Activated CD8-positive, alpha-beta T cell treated with anti-CD3 and anti-CD28 coated beads for 36 hours (primary cell): ENCODE data around the gene AOAH. TPM values are rescaled to one million over a fixed set of nuclear protein-coding genes. Genes with fewer than 3 reads are reported as not detected.

Source experiments
- ATAC-seq: fragments of 200-7000 bp; cut with Tn5 transposase; one replicate; pipeline ENCODE4 v1.10.0; 2021; ENCODE audit warnings: mild to moderate bottlenecking, moderate library complexity
- CTCF ChIA-PET: fragments of 350-600 bp; sonication (Branson Sonifier 250); formaldehyde crosslinking; loops from one replicate; lab custom pipeline; 2021; ENCODE audit warnings: antibody characterized with exemption; lab: Charles Lee
- POLR2A ChIA-PET: fragments of 350-600 bp; sonication (Branson Sonifier 250); formaldehyde crosslinking; loops from one replicate; lab custom pipeline; 2021; ENCODE audit warnings: antibody characterized with exemption; lab: Charles Lee
- DNase-seq: peaks from one replicate; pipeline ENCODE4 v3.0.0-alpha.2; 2020
- H3K27ac Mint-ChIP-seq: one replicate; pipeline ENCODE4 v1.8.0; 2021; ENCODE audit warnings: mild to moderate bottlenecking, mixed read lengths
- H3K27me3 Mint-ChIP-seq: one replicate; pipeline ENCODE4 v1.8.0; 2021; ENCODE audit warnings: mixed read lengths
- H3K36me3 Mint-ChIP-seq: one replicate; pipeline ENCODE4 v1.8.0; 2021; ENCODE audit warnings: low read depth, mixed read lengths
- H3K4me1 Mint-ChIP-seq: one replicate; pipeline ENCODE4 v1.8.0; 2021; ENCODE audit warnings: low read depth, mixed read lengths
- H3K4me3 Mint-ChIP-seq: one replicate; pipeline ENCODE4 v1.8.0; 2021; ENCODE audit warnings: mild to moderate bottlenecking, moderate library complexity, mixed read lengths
- H3K9me3 Mint-ChIP-seq: one replicate; pipeline ENCODE4 v1.8.0; 2021; ENCODE audit warnings: mixed read lengths
- intact Hi-C: fragments of 100-400 bp; cut with micrococcal nuclease; formaldehyde crosslinking; loops from one replicate; pipeline ENCODE4 v1.10.0; 2022
- total RNA-seq, 2 experiments: library from RNA; stranded (reverse); gene quantifications; one replicate each; pipeline ENCODE4 v1.2.3, GENCODE V29; 2021
- TF ChIP-seq, protein P1 (sequence below): fragments of 200-600 bp; IDR thresholded peaks from one replicate; pipeline ENCODE4 v1.8.0; 2022; ENCODE audit warnings: antibody characterized with exemption, mild to moderate bottlenecking

AOAH gene
- total RNA-seq, 2 experiments from 2014 or later, result 10.4 to 17.1 TPM

DNA sequence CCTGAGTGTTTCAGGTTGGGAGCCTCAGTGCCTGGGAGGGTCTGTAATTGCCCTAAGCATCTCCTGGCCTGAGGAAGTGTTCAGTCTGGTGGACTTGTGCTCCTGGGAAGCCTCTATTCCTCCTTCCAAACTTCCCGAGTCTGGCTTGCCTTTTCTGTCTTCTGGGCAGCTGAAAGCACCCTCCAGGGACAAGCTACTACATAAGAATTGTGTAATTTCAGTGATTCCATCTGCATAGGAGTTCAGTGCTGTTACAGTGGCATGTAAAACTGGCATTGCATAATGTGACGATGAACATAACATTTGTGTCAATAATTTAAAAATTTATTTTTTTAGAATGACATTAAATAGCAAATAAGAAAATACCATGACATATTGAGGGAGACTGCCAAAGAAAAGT, 109.3 kb downstream of the AOAH start:
- TF ChIP-seq, protein P1, sequence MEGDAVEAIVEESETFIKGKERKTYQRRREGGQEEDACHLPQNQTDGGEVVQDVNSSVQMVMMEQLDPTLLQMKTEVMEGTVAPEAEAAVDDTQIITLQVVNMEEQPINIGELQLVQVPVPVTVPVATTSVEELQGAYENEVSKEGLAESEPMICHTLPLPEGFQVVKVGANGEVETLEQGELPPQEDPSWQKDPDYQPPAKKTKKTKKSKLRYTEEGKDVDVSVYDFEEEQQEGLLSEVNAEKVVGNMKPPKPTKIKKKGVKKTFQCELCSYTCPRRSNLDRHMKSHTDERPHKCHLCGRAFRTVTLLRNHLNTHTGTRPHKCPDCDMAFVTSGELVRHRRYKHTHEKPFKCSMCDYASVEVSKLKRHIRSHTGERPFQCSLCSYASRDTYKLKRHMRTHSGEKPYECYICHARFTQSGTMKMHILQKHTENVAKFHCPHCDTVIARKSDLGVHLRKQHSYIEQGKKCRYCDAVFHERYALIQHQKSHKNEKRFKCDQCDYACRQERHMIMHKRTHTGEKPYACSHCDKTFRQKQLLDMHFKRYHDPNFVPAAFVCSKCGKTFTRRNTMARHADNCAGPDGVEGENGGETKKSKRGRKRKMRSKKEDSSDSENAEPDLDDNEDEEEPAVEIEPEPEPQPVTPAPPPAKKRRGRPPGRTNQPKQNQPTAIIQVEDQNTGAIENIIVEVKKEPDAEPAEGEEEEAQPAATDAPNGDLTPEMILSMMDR, result no peak
- DNase-seq (no peak), ATAC-seq (no peak)
- H3K27me3 Mint-ChIP-seq, result no peaks in the 10 kb centered on the region
- no peak overlapping the region for H3K4me3 Mint-ChIP-seq
- no peaks in the 10 kb centered on the region for H3K9me3 Mint-ChIP-seq
- peaks cover 11% of the 10 kb centered on the region for H3K36me3 Mint-ChIP-seq
- H3K27ac Mint-ChIP-seq, result no peak overlapping the region
- ChIA-PET POLR2A (no interaction called here), CTCF (no interaction called here)
- peaks cover 11% of the 10 kb centered on the region for H3K4me1 Mint-ChIP-seq
- intact Hi-C loops, result no loop called here

DNA sequence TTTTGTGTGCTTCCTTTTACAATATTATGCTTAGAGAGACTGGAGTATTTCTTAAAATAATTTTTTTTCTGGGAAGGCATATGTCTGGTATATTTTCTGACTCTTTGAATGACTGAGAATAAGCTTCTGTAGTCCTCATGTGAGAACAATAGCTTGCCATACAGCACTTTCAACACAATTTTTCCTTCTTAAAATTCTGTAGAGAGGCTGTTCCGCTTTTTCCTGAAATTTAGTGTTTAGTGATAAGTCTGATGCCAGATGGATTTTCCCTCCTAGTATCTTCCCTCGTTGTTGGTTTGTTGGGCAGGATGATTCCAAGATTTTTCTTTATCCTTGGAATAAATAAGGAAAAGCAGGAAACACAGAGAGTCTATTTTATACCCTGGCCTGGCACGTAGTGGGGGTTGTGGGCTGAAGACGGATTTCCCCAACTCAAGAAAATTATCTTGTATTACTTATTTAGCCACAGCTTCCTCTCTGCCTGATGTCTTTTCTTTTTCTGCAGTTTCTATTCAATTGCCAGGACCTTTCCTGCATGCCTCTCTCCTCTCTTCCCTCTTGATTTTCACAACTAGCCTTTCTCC, 111.2 kb downstream of the AOAH start:
- no peaks in the 10 kb centered on the region for H3K27me3 Mint-ChIP-seq
- POLR2A ChIA-PET, result no interaction called here
- peak overlapping the region; percentile 2 for H3K27ac Mint-ChIP-seq
- H3K9me3 Mint-ChIP-seq, result no peaks in the 10 kb centered on the region
- intact Hi-C loops, result no loop called here
- ATAC-seq, result no peak
- peaks cover 21% of the 10 kb centered on the region for H3K4me1 Mint-ChIP-seq
- no peak for DNase-seq
- peaks cover 11% of the 10 kb centered on the region for H3K36me3 Mint-ChIP-seq
- H3K4me3 Mint-ChIP-seq, result no peak overlapping the region
- CTCF ChIA-PET, result interaction anchor here (0.8 to 1.4 kb wide), 2 partner anchors 58 to 367 kb away, joined by 3 read pairs; no protein-coding TSS in a partner anchor
- TF ChIP-seq, protein P1, result no peak

DNA sequence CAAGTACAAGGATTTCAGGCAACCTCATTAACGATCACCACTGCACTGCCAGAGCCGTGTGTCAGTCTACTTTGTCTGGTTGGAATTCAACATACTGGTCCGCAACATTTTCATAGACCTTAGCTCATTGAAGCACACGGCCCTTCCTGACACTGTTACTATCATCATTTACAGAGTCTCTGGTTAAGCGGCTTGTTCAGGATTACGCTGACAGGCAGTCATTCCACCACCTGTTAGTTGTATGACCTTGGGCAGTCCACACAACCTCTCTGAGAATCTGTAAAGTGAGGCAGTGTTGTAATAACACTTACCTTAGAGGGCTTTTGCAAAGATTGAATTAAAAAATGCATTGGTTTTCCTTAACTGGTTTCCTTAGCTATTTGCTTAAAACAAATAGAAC, 112.6 kb downstream of the AOAH start:
- TF ChIP-seq, protein P1, result no peak
- intact Hi-C loops, result no loop called here
- no peaks in the 10 kb centered on the region for H3K9me3 Mint-ChIP-seq
- POLR2A ChIA-PET, result no interaction called here
- no peak overlapping the region for H3K4me3 Mint-ChIP-seq
- H3K4me1 Mint-ChIP-seq, result peaks cover 35% of the 10 kb centered on the region
- no peak for ATAC-seq
- H3K27me3 Mint-ChIP-seq, result no peaks in the 10 kb centered on the region
- no peak overlapping the region for H3K27ac Mint-ChIP-seq
- DNase-seq, result no peak
- CTCF ChIA-PET, result no interaction called here
- H3K36me3 Mint-ChIP-seq, result peaks cover 9% of the 10 kb centered on the region

DNA sequence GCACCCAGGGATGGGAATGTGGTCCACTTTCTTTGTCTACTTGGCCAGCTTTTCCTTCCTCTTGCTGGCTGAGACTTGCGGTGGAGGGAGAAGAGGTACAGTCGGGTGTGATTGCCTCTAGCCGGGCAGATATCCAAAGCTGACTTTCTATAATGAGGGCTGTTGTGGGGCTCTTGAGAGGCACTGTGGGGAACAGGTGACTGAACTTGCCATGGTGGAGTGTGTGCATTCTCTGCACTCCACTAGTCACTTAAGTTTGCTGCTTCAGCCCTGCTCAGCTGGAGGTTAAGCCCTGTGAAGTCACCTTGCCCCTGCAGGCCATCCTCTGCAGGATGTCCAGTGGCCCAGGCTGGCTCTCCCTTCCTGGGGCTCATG, 116.6 kb downstream of the AOAH start:
- CTCF ChIA-PET, result no interaction called here
- no peak overlapping the region for H3K4me3 Mint-ChIP-seq

More for the DNA sequence above, 116.6 kb downstream of the AOAH start:
- H3K27ac Mint-ChIP-seq, result no peak overlapping the region
- intact Hi-C loops, result no loop called here
- no peak for DNase-seq
- no peaks in the 10 kb centered on the region for H3K27me3 Mint-ChIP-seq
- ATAC-seq, result no peak
- peaks cover 4% of the 10 kb centered on the region for H3K36me3 Mint-ChIP-seq
- TF ChIP-seq, protein P1, result no peak
- peaks cover 52% of the 10 kb centered on the region for H3K4me1 Mint-ChIP-seq
- POLR2A ChIA-PET, result no interaction called here
- H3K9me3 Mint-ChIP-seq, result no peaks in the 10 kb centered on the region
